RWPE2 (cell line): ENCODE data around the gene ZSCAN20.

Experiments used
- ATAC-seq: fragments of 200-7000 bp; cut with Tn5 transposase; 3 replicates; pipeline ENCODE4 v1.9.1; 2021; ENCODE audit warnings: low read depth
- DNase-seq: peaks from one replicate; pipeline ENCODE4 v3.0.0-alpha.2; 2020; ENCODE audit warnings: low spot score
- H3K27ac ChIP-seq: fragments of 450-650 bp; 2 replicates; pipeline ENCODE4 v1.5.1; 2017; ENCODE audit warnings: mild to moderate bottlenecking; ENCODE audit not compliant: poor library complexity, severe bottlenecking
- H3K27me3 ChIP-seq: fragments of 250-450 bp; sonication (Bioruptor Pico); 2 replicates; pipeline ENCODE4 v1.5.1; 2021; ENCODE audit warnings: mild to moderate bottlenecking, moderate library complexity; ENCODE audit not compliant: insufficient read depth, poor library complexity, severe bottlenecking
- H3K36me3 ChIP-seq: fragments of 250-450 bp; sonication (Bioruptor Pico); 2 replicates; pipeline ENCODE4 v1.5.1; 2020; ENCODE audit warnings: low read depth, mild to moderate bottlenecking, moderate library complexity
- H3K4me1 ChIP-seq: fragments of 250-450 bp; sonication (Bioruptor Pico); 2 replicates; pipeline ENCODE4 v1.5.1; 2021; ENCODE audit warnings: mild to moderate bottlenecking, moderate library complexity; ENCODE audit not compliant: insufficient read depth, poor library complexity, severe bottlenecking
- H3K4me3 ChIP-seq: fragments of 250-450 bp; sonication (Bioruptor Pico); 2 replicates; pipeline ENCODE4 v1.5.1; 2021; ENCODE audit warnings: mild to moderate bottlenecking, moderate library complexity; ENCODE audit not compliant: severe bottlenecking
- H3K9me3 ChIP-seq: fragments of 250-450 bp; sonication (Bioruptor Pico); 2 replicates; pipeline ENCODE4 v1.5.1; 2021; ENCODE audit warnings: mild to moderate bottlenecking, moderate library complexity; ENCODE audit not compliant: severe bottlenecking
- TF ChIP-seq, protein P1 (sequence below): fragments of 450-650 bp; IDR thresholded peaks from one replicate; pipeline ENCODE4 v1.5.1; 2017; ENCODE audit warnings: mild to moderate bottlenecking, moderate library complexity; ENCODE audit not compliant: poor library complexity, severe bottlenecking

Gene ZSCAN20

DNA sequence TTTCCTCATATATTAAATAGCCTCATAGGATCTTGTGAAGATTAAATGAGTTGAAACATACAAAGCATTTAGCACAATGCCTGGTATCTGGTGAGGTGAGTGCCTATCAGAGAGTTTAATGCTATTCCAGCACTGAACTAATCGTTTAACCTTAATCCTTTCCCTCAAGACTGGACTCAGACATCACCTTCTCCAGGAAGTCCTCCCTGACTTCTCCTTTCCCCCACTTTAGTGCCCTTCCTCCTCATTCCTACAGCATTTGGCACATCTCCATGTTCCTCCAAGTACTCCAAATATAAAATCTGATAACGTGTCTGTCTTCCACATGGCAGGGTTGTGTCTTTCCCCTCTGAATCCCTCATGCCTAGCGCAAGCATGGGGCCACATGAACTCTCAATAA lies 59.8 kb downstream of the ZSCAN20 start:
- Histone ChIP-seq H3K27me3 (peaks cover 23% of the 10 kb centered on the region), H3K36me3 (no peaks in the 10 kb centered on the region), H3K9me3 (no peaks in the 10 kb centered on the region), H3K4me3 (no peak overlapping the region), H3K4me1 (no peaks in the 10 kb centered on the region), H3K27ac (no peak overlapping the region)
- no peak for DNase-seq
- ATAC-seq, result no peak
- TF ChIP-seq, protein P1, sequence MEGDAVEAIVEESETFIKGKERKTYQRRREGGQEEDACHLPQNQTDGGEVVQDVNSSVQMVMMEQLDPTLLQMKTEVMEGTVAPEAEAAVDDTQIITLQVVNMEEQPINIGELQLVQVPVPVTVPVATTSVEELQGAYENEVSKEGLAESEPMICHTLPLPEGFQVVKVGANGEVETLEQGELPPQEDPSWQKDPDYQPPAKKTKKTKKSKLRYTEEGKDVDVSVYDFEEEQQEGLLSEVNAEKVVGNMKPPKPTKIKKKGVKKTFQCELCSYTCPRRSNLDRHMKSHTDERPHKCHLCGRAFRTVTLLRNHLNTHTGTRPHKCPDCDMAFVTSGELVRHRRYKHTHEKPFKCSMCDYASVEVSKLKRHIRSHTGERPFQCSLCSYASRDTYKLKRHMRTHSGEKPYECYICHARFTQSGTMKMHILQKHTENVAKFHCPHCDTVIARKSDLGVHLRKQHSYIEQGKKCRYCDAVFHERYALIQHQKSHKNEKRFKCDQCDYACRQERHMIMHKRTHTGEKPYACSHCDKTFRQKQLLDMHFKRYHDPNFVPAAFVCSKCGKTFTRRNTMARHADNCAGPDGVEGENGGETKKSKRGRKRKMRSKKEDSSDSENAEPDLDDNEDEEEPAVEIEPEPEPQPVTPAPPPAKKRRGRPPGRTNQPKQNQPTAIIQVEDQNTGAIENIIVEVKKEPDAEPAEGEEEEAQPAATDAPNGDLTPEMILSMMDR, result no peak

DNA sequence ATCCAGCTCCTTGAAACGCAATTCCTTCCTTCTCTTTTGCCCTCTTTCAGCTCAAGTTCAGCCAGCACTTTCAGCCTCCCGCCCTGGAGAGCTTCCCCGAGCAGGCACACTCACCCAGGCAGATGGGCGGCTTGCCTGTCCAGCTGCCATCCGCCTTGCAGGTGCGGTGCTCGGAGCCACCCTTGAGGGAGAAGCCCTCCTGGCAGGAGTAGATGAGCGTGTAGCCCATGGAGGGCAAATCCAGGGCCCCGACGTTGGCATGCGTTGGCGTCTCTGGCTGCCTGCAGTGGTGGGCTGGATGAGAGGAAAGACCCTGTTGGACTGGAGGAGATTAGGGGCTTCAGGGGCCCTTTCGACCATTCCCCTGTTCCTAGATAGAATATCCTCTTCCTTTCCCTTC lies 60.5 kb downstream of the ZSCAN20 start:
- Histone ChIP-seq H3K36me3 (no peaks in the 10 kb centered on the region), H3K9me3 (no peaks in the 10 kb centered on the region), H3K27ac (no peak overlapping the region), H3K4me3 (no peak overlapping the region), H3K4me1 (no peaks in the 10 kb centered on the region), H3K27me3 (peaks cover 23% of the 10 kb centered on the region)
- ATAC-seq, result no peak
- DNase-seq, result no peak
- TF ChIP-seq, protein P1, result no peak

GRCh38 chr1:33535334-33535733 lies 62.9 kb downstream of the ZSCAN20 start:
- no peak for ATAC-seq
- Histone ChIP-seq H3K4me1 (no peaks in the 10 kb centered on the region), H3K27me3 (peaks cover 20% of the 10 kb centered on the region), H3K9me3 (no peaks in the 10 kb centered on the region), H3K4me3 (no peak overlapping the region), H3K36me3 (no peaks in the 10 kb centered on the region), H3K27ac (no peak overlapping the region)
- TF ChIP-seq, protein P1, result no peak
- DNase-seq, result no peak

DNA sequence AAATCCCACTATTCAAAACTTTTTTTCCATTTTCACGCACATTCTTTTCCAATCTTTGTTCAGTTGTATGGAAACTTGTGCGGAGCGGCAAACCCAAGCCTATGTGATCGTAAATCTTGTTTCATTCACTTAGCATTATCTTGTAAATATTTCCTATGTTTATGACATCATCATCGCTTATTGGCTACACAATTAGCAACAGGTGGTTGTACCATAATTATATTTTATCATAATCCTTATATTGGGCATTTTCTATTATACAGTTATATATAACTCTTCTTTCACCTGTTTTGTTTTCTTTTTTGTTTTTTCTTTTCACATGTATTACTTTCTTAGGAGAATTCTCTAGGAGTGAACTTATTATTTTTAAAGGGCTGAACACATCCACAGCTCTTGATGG lies 65.4 kb downstream of the ZSCAN20 start:
- Histone ChIP-seq H3K36me3 (no peaks in the 10 kb centered on the region), H3K9me3 (no peaks in the 10 kb centered on the region), H3K4me1 (no peaks in the 10 kb centered on the region), H3K27me3 (peaks cover 4% of the 10 kb centered on the region), H3K4me3 (no peak overlapping the region), H3K27ac (no peak overlapping the region)
- TF ChIP-seq, protein P1, result no peak
- ATAC-seq (no peak), DNase-seq (no peak)

- Histone ChIP-seq H3K4me3 (no peak overlapping the region), H3K36me3 (no peaks in the 10 kb centered on the region), H3K27me3 (peaks cover 13% of the 10 kb centered on the region), H3K9me3 (no peaks in the 10 kb centered on the region), H3K4me1 (no peaks in the 10 kb centered on the region), H3K27ac (no peak overlapping the region)
- ATAC-seq (no peak), DNase-seq (no peak)
- TF ChIP-seq, protein P1, result no peak
Observed at GRCh38 chr1:33541966-33542365, 69.5 kb downstream of the ZSCAN20 start.
